HAP-1 (cell line): Measurements from ENCODE around the gene SNCG.
"Not testable (repeated sequence)": the region's sequence is repeated elsewhere in the genome, so short reads cannot be mapped to it uniquely, and the experiment has no call there.

Source experiments
- DNase-seq, 2 experiments: peaks; one replicate each; pipeline ENCODE4 v3.0.0-alpha.2; 2016 to 2020; ENCODE audit warnings: low spot score in 2 of 2
- H3K27me3 ChIP-seq: fragments of 250-450 bp; sonication (Bioruptor Pico); 2 replicates; pipeline ENCODE4 v1.5.1; 2020; ENCODE audit warnings: low read depth, mild to moderate bottlenecking, moderate library complexity
- H3K36me3 ChIP-seq: fragments of 250-450 bp; sonication (Bioruptor Pico); replicated peaks from 2 replicates; pipeline ENCODE4 v1.5.1; 2020; ENCODE audit warnings: mild to moderate bottlenecking
- H3K4me1 ChIP-seq: fragments of 250-450 bp; sonication (Bioruptor Pico); 2 replicates; pipeline ENCODE4 v1.5.1; 2020; ENCODE audit warnings: mild to moderate bottlenecking
- H3K4me3 ChIP-seq: fragments of 250-450 bp; sonication (Bioruptor Pico); 2 replicates; pipeline ENCODE4 v1.5.1; 2020; ENCODE audit warnings: mild to moderate bottlenecking, moderate library complexity
- H3K9me3 ChIP-seq: fragments of 250-450 bp; sonication (Bioruptor Pico); 2 replicates; pipeline ENCODE4 v1.5.1; 2020; ENCODE audit warnings: mild to moderate bottlenecking, moderate library complexity
- in situ Hi-C: fragments of 300-500 bp; cut with MboI; formaldehyde crosslinking; loops from 3 replicates; pipeline ENCODE4 v1.14.3; 2020; ENCODE audit warnings: low sequenced_read_pairs, inconsistent platforms, mixed read lengths

Gene SNCG

DNA sequence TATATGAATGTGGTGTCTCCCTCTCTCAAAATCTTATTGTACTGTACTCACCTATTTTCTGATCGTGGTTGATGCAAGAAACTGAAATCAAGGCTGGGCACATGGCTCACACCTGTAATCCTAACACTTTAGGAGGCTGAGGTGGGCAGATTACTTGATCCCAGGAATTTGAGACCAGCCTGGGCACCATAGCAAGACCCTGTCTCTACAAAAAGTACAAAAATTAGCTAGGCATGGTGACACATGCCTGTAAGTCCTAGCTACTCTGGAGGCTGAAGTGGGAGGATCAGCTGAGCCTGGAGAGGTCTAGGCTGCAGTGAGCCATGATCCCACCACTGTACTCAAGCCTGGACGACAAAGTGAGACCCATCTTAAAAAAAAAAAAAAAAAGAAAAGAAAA is 17.0 kb upstream of the SNCG start:
- H3K36me3 ChIP-seq, result no peaks in the 10 kb centered on the region
- no peaks in the 10 kb centered on the region for H3K27me3 ChIP-seq
- H3K4me3 ChIP-seq, result no peak overlapping the region
- H3K4me1 ChIP-seq, result no peaks in the 10 kb centered on the region
- in situ Hi-C loops, result no loop called here
- no peak for DNase-seq
- H3K9me3 ChIP-seq, result no peaks in the 10 kb centered on the region

DNA sequence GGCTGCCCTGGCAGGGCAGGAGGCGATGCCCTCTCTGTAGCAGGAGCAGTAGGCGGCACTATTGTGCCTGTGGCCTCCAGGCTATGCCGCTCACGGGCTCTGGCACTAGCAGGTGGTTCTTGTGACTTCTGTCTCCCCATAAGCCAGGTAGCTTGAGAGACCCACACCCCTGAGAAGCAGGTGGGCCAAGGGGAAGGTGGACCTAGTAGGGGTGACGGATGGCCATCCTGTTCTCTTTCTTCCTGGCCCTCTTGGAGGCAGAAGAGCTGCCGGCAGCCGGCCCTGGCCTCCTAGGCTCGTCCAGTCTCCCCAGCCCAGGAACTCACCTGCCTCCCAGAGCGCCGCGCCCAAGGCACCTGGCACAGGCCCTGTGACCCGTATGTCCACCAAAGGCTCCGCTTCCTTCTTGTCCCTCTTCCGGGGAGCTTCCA is 16.4 kb upstream of the SNCG start:
- H3K36me3 ChIP-seq, result no peaks in the 10 kb centered on the region
- H3K4me3 ChIP-seq, result no peak overlapping the region
- DNase-seq, result peak in 1 of 2 experiments; percentile 6
- in situ Hi-C loops, result no loop called here
- H3K27me3 ChIP-seq, result no peaks in the 10 kb centered on the region
- no peaks in the 10 kb centered on the region for H3K4me1 ChIP-seq
- no peaks in the 10 kb centered on the region for H3K9me3 ChIP-seq

DNA sequence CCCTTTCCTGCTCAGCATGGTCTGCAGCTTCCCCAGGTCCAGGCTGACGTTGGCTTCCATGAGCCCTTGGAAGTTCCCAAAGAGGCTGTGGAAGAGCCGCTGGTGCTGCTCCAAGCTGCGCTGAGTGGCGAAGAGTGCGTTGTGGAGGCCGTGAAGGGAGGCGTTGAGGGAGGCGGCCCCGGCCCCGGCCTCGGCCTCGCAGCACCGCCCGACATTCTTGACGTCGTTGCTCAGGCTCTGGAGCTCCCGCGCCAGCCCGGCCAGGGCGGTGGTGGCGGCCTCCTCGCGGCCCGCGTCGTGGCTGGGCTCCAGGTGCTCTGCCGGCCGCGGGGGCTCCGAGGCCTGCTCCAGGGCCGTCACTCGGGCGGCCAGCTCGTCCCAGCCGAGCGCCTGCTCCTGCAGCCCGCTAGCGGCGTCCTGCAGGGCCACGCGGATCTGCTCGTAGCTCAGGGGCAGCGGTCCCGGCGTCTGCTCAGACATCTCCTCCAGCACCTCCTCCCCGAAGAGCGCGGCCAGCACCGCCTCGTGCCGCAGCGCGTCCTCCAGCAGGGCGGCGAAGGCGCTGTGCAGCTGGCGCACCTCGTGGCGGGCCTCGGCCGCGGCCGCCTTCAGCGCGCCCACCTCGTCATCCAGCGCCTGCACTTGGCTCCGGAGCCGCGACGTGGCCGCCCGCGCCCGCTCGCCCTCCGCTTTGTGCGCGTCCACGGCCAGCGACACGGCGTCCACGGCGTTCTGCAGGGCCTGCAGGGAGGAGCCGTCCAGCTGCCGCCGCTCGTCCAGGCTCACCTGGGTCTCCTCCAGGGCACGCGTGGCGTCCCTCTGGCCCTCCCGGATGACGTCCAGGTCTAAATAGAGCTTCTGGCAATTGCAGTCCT is 15.7 kb upstream of the SNCG start:
- H3K9me3 ChIP-seq, result no peaks in the 10 kb centered on the region
- H3K27me3 ChIP-seq, result no peaks in the 10 kb centered on the region
- DNase-seq, result no peak
- in situ Hi-C loops, result no loop called here
- H3K4me1 ChIP-seq, result no peaks in the 10 kb centered on the region
- no peak overlapping the region for H3K4me3 ChIP-seq
- no peaks in the 10 kb centered on the region for H3K36me3 ChIP-seq

GRCh38 chr10:86943316-86944030 is 14.9 kb upstream of the SNCG start:
- H3K9me3 ChIP-seq, result no peaks in the 10 kb centered on the region
- H3K36me3 ChIP-seq, result no peaks in the 10 kb centered on the region
- H3K4me1 ChIP-seq, result no peaks in the 10 kb centered on the region
- peak in 1 of 2 experiments; percentile 5 for DNase-seq
- in situ Hi-C loops, result no loop called here
- no peak overlapping the region for H3K4me3 ChIP-seq
- H3K27me3 ChIP-seq, result no peaks in the 10 kb centered on the region

DNA sequence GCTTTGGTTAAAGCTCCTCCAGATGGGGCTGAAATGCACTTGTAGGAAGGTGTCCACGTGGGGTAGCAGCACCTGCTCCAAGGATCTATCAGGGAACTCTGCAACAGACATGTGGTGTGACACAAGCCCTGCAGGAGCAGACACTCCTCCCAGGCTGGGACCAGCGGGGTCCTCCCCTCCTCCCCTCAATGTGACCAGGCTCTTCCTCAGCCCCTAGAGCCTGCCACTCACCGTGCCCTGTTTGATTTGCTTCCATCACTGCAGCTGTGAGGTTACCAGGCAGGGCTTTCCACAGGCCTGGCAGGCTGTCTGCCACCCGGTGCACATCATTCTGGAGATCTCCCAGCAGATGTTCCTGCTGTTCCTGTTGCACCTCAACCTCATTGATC is 14.4 kb upstream of the SNCG start:
- H3K4me1 ChIP-seq, result no peaks in the 10 kb centered on the region
- no peak overlapping the region for H3K4me3 ChIP-seq
- H3K27me3 ChIP-seq, result no peaks in the 10 kb centered on the region
- in situ Hi-C loops, result no loop called here
- no peak for DNase-seq
- no peaks in the 10 kb centered on the region for H3K36me3 ChIP-seq
- no peaks in the 10 kb centered on the region for H3K9me3 ChIP-seq

- in situ Hi-C loops, result no loop called here
- DNase-seq, result peak in 1 of 2 experiments; percentile 6
- Histone ChIP-seq H3K4me1 (no peaks in the 10 kb centered on the region), H3K4me3 (no peak overlapping the region), H3K36me3 (no peaks in the 10 kb centered on the region), H3K27me3 (no peaks in the 10 kb centered on the region), H3K9me3 (no peaks in the 10 kb centered on the region)
These were observed 13.9 kb upstream of the SNCG start for GRCh38 chr10:86944471-86944870.

GRCh38 chr10:86944907-86945306 is 13.5 kb upstream of the SNCG start:
- no peaks in the 10 kb centered on the region for H3K9me3 ChIP-seq

DNA sequence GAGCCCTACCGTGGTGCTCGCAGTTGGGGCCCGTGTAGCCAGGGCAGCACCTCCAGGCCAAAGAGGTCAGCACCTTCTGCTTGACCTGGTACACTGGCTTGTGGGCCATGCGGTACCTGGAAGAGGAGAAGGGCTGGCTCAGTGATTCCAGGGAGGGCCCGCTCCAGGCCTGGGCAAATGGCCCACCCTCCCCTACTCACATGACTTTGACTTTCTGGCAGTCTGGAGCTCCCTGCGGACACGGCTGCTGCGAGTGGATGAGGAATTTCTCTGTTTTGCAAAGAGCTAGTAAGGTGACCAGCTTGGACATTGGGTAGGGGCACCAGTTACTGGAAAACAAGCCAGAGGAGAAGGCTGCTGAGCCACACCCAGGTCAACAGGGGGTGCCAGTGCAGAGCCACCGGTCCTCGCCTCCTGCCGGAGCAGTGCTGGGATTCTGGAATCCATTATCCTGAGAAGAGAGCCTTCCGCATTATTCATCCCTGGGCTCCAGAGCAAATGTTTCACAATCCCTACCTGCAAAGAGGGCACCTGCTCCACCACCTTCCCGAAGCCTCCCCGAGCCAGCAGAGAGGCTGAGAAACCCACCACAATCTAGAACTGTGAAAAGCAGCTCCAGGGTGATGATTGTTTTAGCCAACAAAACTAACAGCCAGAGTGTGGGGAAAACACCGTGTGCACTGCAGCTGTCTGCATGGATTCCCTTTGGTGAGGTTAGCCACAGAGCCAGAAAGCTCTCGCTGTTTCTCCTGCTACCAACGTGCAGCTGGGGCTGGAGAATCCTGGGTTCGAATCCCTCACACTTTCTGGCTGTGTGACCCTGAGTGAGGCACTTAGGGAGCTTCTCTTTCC is 12.8 kb upstream of the SNCG start:
- no peaks in the 10 kb centered on the region for H3K36me3 ChIP-seq
- no peak overlapping the region for H3K4me3 ChIP-seq
- in situ Hi-C loops, result no loop called here
- no peaks in the 10 kb centered on the region for H3K27me3 ChIP-seq
- H3K9me3 ChIP-seq, result no peaks in the 10 kb centered on the region
- no peaks in the 10 kb centered on the region for H3K4me1 ChIP-seq
- peak in 1 of 2 experiments; percentile 46 for DNase-seq

More at GRCh38 chr10:86944907-86945306, 13.5 kb upstream of the SNCG start:
- in situ Hi-C loops, result no loop called here
- H3K4me1 ChIP-seq, result no peaks in the 10 kb centered on the region
- H3K27me3 ChIP-seq, result no peaks in the 10 kb centered on the region
- no peak overlapping the region for H3K4me3 ChIP-seq
- DNase-seq, result no peak
- H3K36me3 ChIP-seq, result no peaks in the 10 kb centered on the region

GRCh38 chr10:86946213-86947155 is 11.9 kb upstream of the SNCG start:
- Histone ChIP-seq H3K27me3 (no peaks in the 10 kb centered on the region), H3K36me3 (no peaks in the 10 kb centered on the region), H3K9me3 (no peaks in the 10 kb centered on the region), H3K4me1 (no peaks in the 10 kb centered on the region), H3K4me3 (no peak overlapping the region)
- in situ Hi-C loops, result no loop called here
- DNase-seq, result peak in 1 of 2 experiments; percentile 8

DNA sequence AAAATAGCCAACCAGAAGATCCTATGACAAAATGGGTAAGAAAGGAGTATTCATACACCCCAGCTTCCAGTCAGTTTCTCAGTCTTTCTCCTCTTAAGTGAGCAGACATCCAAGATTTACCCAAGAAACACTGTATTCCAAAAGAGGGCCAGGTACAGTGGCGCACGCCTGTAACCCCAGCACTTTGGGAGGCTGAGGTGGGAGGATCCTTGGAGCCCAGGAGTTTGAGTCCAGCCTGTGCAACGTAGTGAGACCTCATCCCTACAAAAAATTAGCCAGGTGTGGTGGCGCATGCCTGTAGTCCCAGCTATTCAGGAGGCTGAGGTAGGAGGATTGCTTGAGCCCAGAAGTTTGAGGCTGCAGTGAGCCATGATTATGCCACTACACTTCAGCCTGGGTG is 10.6 kb upstream of the SNCG start:
- DNase-seq, in situ Hi-C loops, H3K36me3 ChIP-seq, H3K9me3 ChIP-seq, H3K27me3 ChIP-seq, H3K4me1 ChIP-seq, H3K4me3 ChIP-seq: not testable (repeated sequence)

DNA sequence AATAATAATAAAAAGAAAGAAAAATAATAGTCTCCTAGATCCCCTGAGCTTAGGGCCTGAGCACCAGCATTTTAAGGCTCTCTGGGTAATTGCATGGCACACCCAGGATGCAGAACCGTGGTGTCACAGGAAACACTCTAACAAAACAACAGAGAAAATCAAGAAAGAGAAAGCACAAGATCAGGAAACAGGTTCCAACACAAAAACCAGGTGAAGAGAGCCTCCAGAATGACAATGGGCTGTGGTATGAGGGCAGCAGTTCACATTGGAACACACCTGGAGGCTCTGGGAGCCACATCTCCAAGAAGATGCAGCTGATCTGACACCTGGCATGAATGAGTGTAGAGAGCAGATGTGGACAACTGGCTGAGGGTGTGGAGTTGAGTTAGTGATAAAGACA is 8.1 kb upstream of the SNCG start:
- Histone ChIP-seq H3K9me3 (peaks cover 5% of the 10 kb centered on the region; the same call in 1 of the 2 replicates), H3K4me1 (peaks cover 13% of the 10 kb centered on the region), H3K36me3 (no peaks in the 10 kb centered on the region), H3K27me3 (no peaks in the 10 kb centered on the region), H3K4me3 (no peak overlapping the region)
- no peak for DNase-seq
- in situ Hi-C loops, result no loop called here

DNA sequence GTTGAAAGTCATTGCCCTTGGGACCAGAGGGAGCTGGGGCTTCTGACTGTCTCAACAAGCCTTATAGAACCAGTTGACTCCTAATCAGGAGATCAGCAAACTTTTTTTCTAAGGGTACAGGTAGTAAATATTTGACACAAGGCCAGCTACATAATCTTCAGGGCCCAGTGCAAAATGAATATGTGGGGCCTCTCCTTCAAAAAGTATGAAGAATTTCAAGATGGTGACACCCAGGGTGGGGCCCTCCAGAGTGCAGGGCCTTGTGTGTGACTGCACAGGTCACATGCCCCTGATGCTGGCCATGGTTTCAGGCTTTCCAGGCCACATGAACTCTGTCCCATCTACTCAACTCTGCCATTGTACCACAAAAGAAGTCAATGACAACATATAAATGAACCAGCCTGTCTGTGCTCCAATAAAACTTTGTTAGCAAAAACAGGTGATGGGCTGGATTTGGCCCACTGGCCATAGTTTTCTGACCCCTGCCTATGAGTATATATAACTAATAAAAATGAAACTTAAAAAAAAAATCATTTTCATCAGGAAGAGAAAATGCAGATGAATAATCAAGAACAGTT is 7.1 kb upstream of the SNCG start:
- Histone ChIP-seq H3K27me3 (no peaks in the 10 kb centered on the region), H3K36me3 (no peaks in the 10 kb centered on the region), H3K9me3 (peaks cover 5% of the 10 kb centered on the region; the same call in 1 of the 2 replicates), H3K4me1 (peaks cover 13% of the 10 kb centered on the region), H3K4me3 (no peak overlapping the region)
- no peak for DNase-seq
- in situ Hi-C loops, result no loop called here
